Liver (tissue), 9 donors: Measurements from ENCODE around the gene ZNF827. TPM values are rescaled to one million over a fixed set of nuclear protein-coding genes. Genes with fewer than 3 reads are reported as not detected.

Experiments
- DNase-seq: peaks from one replicate; pipeline ENCODE4 v3.0.0-alpha.2; 2017; ENCODE audit warnings: low spot score
- H3K27ac ChIP-seq, 2 donors: one replicate each; pipeline ENCODE4 v1.7.0; 2013; ENCODE audit warnings: inconsistent platforms in 2 of 2, low read length in 2 of 2, control low read depth in 1 of 2, low read depth in 1 of 2, mild to moderate bottlenecking in 1 of 2
- H3K27me3 ChIP-seq, 4 donors: one replicate each; pipeline versions ENCODE4 v1.6.1 to v1.7.0; 2013; ENCODE audit warnings: low read length in 3 of 4, inconsistent platforms in 1 of 4, mild to moderate bottlenecking in 1 of 4, moderate library complexity in 1 of 4; ENCODE audit not compliant: control insufficient read depth in 4 of 4, insufficient read depth in 4 of 4
- H3K36me3 ChIP-seq, 4 donors: one replicate each; pipeline versions ENCODE4 v1.6.1 to v1.7.0; 2013; ENCODE audit warnings: low read length in 3 of 4, mild to moderate bottlenecking in 3 of 4, low read depth in 1 of 4, moderate library complexity in 1 of 4; ENCODE audit not compliant: control insufficient read depth in 4 of 4, insufficient read depth in 3 of 4
- H3K4me1 ChIP-seq, 4 donors: one replicate each; pipeline versions ENCODE4 v1.6.1 to v1.7.0; 2013; ENCODE audit warnings: low read length in 3 of 4, mild to moderate bottlenecking in 3 of 4, moderate library complexity in 1 of 4; ENCODE audit not compliant: control insufficient read depth in 4 of 4, insufficient read depth in 4 of 4
- H3K4me3 ChIP-seq, 3 donors: one replicate each; pipeline versions ENCODE4 v1.6.1 to v1.7.0; 2013; ENCODE audit warnings: low read length in 3 of 3, control low read depth in 1 of 3, low read depth in 1 of 3, mild to moderate bottlenecking in 1 of 3
- H3K9ac ChIP-seq, 2 donors: one replicate each; pipeline ENCODE4 v1.7.0; 2013; ENCODE audit warnings: low read length in 2 of 2, mild to moderate bottlenecking in 2 of 2, moderate library complexity in 2 of 2, control low read depth in 1 of 2, low read depth in 1 of 2
- H3K9me3 ChIP-seq, 4 donors: one replicate each; pipeline versions ENCODE4 v1.6.1 to v1.7.0; 2013; ENCODE audit warnings: low read length in 3 of 4; ENCODE audit not compliant: control insufficient read depth in 4 of 4
- EGR1 ChIP-seq, 2 donors: IDR thresholded peaks; 2 replicates each; pipeline ENCODE4 v1.6.1; 2016 to 2018; ENCODE audit warnings: antibody characterized with exemption in 2 of 2, low read depth in 2 of 2
- FOXA2 ChIP-seq: IDR thresholded peaks from 2 replicates; pipeline ENCODE4 v1.6.1; 2016; ENCODE audit warnings: antibody characterized with exemption
- GABPA ChIP-seq, 2 donors: IDR thresholded peaks in 1 of 2; conservative IDR thresholded peaks in 1 of 2; 2 replicates each; pipeline ENCODE4 v1.6.1; 2016; ENCODE audit warnings: antibody characterized with exemption in 2 of 2, mild to moderate bottlenecking in 1 of 2, moderate library complexity in 1 of 2
- HNF4A ChIP-seq, 2 donors: conservative IDR thresholded peaks; 2 replicates each; pipeline ENCODE4 v1.6.1; 2016; ENCODE audit warnings: antibody characterized with exemption in 2 of 2, mild to moderate bottlenecking in 2 of 2
- HNF4G ChIP-seq: IDR thresholded peaks from 2 replicates; pipeline ENCODE4 v1.6.1; 2016; ENCODE audit warnings: antibody characterized with exemption
- JUND ChIP-seq, 2 donors: IDR thresholded peaks; 2 replicates each; pipeline ENCODE4 v1.6.1; 2016; ENCODE audit warnings: antibody characterized with exemption in 2 of 2
- RAD21 ChIP-seq, 2 donors: IDR thresholded peaks; 2 replicates each; pipeline ENCODE4 v1.6.1; 2016; ENCODE audit warnings: antibody characterized with exemption in 2 of 2, mild to moderate bottlenecking in 2 of 2
- REST ChIP-seq: IDR thresholded peaks from 2 replicates; pipeline ENCODE4 v1.6.1; 2016; ENCODE audit warnings: antibody characterized with exemption, mild to moderate bottlenecking
- TAF1 ChIP-seq: conservative IDR thresholded peaks from 2 replicates; pipeline ENCODE4 v1.6.1; 2016; ENCODE audit warnings: antibody characterized with exemption, mild to moderate bottlenecking
- YY1 ChIP-seq: IDR thresholded peaks from 2 replicates; pipeline ENCODE4 v1.6.1; 2016; ENCODE audit warnings: antibody characterized with exemption, mild to moderate bottlenecking
- ZBTB33 ChIP-seq: IDR thresholded peaks from 2 replicates; pipeline ENCODE4 v1.6.1; 2016; ENCODE audit warnings: antibody characterized with exemption
- WGBS: extraction: QIAGEN DNeasy Blood & Tissue Kit; methylation state at CpG from one replicate; pipeline ENCODE4 v1.1.7; 2013; 5-methylcytosine and 5-hydroxymethylcytosine counted together
- polyA plus RNA-seq, 2 donors: library from polyadenylated mRNA; stranded (reverse) in 1 of 2; unstranded in 1 of 2; fragments of 200-250 nt in 1 of 2; fragments of >200 nt in 1 of 2; fragmentation: Nextera tagmentation in 1 of 2; extraction: Ambion mirVana in 1 of 2; gene quantifications; one replicate each; pipeline versions ENCODE4 v1.2.1 to v1.2.3, GENCODE V29; 2013 to 2015
- total RNA-seq, 2 donors: library from RNA; depleted of rRNA; stranded (reverse); fragments of >200 nt; gene quantifications; one replicate each; pipeline ENCODE4 v1.2.3, GENCODE V29; 2014
- TF ChIP-seq, protein P1 (sequence below): IDR thresholded peaks from 2 replicates; pipeline ENCODE4 v1.6.1; 2016; ENCODE audit warnings: antibody characterized with exemption
- TF ChIP-seq, protein P2 (sequence below): IDR thresholded peaks from 2 replicates; pipeline ENCODE4 v1.6.1; 2016; ENCODE audit warnings: antibody characterized with exemption
- donor health status: healthy.
- donor health status: healthy.
- donor health status: healthy.
- donor health status: healthy.
- donor health status: healthy.

Gene ZNF827
- total and polyA plus RNA-seq, 4 donors, result 0.46 to 2.9 (median 1.2) TPM

DNA sequence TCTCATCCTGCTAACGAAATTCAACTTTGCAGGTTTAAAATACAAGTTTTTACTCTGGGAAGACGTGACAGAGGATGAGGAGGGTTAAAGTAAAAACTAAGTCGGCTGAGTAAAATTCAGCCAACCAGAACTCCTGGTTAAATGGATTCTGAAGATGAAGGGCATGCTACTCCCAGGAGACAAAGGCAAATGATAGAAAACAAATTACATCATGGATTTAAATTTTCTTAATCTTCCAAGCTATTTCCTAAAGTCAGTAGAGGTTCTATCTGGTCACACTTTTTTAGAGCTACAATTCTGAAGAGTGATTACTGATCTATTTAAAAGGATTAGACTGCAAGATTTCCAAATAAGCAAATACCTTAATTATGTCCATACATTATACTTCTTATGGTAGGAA lies 47.9 kb downstream of the ZNF827 start (continued):
- TF ChIP-seq REST, result no peak

DNA sequence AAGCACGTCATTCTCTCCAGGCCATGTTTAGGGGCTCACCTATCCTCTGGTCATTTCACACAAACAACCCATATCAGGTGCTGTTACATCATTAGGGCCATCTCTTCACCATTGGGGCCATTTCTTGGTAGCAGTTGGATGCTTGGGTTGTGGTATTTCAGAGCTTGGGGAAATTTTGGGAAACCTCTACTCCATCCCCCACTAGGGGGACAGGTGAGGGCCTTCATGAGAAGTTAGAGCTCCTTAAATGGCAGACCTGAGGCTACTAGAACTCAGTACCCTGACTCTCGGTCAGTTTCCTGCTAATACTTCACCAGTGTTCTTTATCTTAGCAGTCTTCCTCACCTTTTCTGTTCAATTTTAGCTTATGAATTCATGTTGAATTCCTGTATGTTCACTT lies 50.2 kb downstream of the ZNF827 start:
- H3K9ac ChIP-seq, result no peak overlapping the region
- H3K4me1 ChIP-seq, result no peaks in the 10 kb centered on the region
- no peaks in the 10 kb centered on the region for H3K9me3 ChIP-seq
- no peak for DNase-seq
- WGBS, result 94% methylated on average over 2 of the region's 2 CpGs
- H3K36me3 ChIP-seq, result no peaks in the 10 kb centered on the region
- TF ChIP-seq GABPA (IDR thresholded peaks at IDR 0.05 in 1 of 2, conservative IDR thresholded peaks at IDR 0.05 in 1 of 2), result no peak
- no peak for TF ChIP-seq ZBTB33
- no peak for TF ChIP-seq HNF4A (conservative IDR thresholded peaks at IDR 0.05)
- no peak for TF ChIP-seq EGR1 (IDR thresholded peaks at IDR 0.05; ENCODE audit: low read depth in 2 of 2)
- no peak for TF ChIP-seq YY1
- H3K27me3 ChIP-seq, result no peaks in the 10 kb centered on the region
- no peak overlapping the region for H3K4me3 ChIP-seq
- no peak overlapping the region for H3K27ac ChIP-seq

GRCh38 chr4:145887241-145887991 lies 51.2 kb downstream of the ZNF827 start:
- WGBS, result 73% methylated on average over 11 of the region's 11 CpGs
- no peak overlapping the region for H3K9ac ChIP-seq
- no peak for DNase-seq

DNA sequence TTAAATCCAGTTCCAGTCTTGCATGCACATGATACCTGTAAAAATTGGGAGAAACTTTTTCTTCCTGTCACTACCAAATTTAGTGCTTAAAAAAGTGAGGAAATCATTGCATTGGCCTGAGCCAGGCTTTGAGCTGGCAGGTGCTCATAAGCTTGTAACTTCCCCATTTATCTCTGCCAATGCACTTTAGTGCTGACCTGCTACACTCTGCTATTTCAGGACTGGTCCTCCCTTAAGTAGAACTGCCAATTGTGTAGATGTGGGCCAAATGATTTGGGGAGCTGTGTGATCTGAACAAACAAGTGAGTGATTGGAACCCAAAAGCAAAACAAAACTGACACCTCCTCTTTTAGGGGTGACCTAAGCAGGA lies 51.8 kb downstream of the ZNF827 start:
- Histone ChIP-seq H3K27me3 (no peaks in the 10 kb centered on the region), H3K27ac (no peak overlapping the region), H3K9ac (no peak overlapping the region), H3K9me3 (no peaks in the 10 kb centered on the region), H3K36me3 (no peaks in the 10 kb centered on the region), H3K4me3 (no peak overlapping the region), H3K4me1 (no peaks in the 10 kb centered on the region)
- no peak for DNase-seq
- TF ChIP-seq JUND (IDR thresholded peaks at IDR 0.05) (no peak), HNF4G (no peak), RAD21 (IDR thresholded peaks at IDR 0.05) (no peak), FOXA2 (no peak), TAF1 (no peak), ZBTB33 (no peak)
- TF ChIP-seq, protein P1, sequence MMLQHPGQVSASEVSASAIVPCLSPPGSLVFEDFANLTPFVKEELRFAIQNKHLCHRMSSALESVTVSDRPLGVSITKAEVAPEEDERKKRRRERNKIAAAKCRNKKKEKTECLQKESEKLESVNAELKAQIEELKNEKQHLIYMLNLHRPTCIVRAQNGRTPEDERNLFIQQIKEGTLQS, result no peak
- TF ChIP-seq, protein P2, sequence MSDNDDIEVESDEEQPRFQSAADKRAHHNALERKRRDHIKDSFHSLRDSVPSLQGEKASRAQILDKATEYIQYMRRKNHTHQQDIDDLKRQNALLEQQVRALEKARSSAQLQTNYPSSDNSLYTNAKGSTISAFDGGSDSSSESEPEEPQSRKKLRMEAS, result no peak

More at GRCh38 chr4:145887241-145887991, 51.2 kb downstream of the ZNF827 start:
- H3K27me3 ChIP-seq, result no peaks in the 10 kb centered on the region
- TF ChIP-seq, protein P2, result no peak
- TF ChIP-seq EGR1 (IDR thresholded peaks at IDR 0.05; ENCODE audit: low read depth in 2 of 2) (no peak), RAD21 (IDR thresholded peaks at IDR 0.05) (peak; percentile 25 to 34)
- H3K4me3 ChIP-seq, result no peak overlapping the region
- H3K9me3 ChIP-seq, result no peaks in the 10 kb centered on the region
- H3K36me3 ChIP-seq, result no peaks in the 10 kb centered on the region
- H3K27ac ChIP-seq, result no peak overlapping the region
- H3K4me1 ChIP-seq, result no peaks in the 10 kb centered on the region
